ENCODE results near the gene EFCAB6.

The EFCAB6 gene

DNA sequence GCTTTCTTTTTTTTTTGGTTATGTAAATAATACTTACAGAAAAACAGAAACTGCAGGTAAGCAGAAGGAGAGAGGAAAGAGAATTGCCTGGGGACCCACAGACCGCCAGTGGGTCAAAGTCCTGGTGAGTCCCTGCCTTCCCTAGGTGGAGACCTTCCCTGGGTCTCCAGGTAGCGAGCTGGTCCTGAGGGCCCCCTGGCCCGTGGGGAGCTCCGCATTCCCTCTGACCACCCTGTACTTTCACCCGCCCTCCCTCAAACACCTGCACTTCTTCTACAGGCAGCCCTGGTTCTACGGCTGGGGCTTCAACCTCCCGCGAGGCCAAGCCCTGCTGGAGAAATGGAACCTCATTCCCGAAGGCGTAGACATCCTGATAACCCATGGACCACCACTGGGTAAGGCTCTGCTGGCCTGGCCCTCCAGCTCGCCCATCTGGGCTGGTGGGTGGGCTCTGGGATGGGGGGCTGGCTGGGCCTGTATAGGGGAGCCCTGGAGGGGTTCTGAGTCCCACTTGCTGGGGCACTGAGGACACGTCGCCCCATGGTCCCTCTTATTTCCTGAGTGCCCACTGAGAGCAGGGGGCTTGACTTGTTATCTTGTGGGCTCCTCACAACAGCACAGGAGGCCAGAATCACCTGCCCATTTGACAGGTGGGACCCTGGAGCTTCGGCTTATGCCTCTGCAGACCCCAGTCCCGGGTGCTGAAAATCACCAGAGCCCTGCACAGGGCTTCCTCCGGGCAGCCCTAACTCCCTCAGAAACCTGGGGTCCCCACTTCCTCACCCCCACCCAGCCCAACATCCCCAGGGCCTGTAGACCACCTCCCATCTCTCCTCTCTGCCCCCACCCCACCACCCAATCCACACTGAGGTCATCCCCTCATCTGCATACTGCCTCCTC is 313.9 kb downstream of the EFCAB6 start:
- TF ChIP-seq TEAD4 (IDR thresholded peaks at IDR 0.05) (no peak), ZBTB7A (IDR thresholded peaks at IDR 0.05; ENCODE audit: low read depth) (no peak), FOXM1 (IDR thresholded peaks at IDR 0.05; ENCODE audit: borderline replicate concordance, low read depth) (no peak), YY1 (IDR thresholded peaks at IDR 0.05; ENCODE audit: low read depth) (no peak), MAX (IDR thresholded peaks at IDR 0.05) (no peak)
- TF ChIP-seq, protein P1, sequence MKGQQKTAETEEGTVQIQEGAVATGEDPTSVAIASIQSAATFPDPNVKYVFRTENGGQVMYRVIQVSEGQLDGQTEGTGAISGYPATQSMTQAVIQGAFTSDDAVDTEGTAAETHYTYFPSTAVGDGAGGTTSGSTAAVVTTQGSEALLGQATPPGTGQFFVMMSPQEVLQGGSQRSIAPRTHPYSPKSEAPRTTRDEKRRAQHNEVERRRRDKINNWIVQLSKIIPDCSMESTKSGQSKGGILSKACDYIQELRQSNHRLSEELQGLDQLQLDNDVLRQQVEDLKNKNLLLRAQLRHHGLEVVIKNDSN (IDR thresholded peaks at IDR 0.05), result no peak

- TF ChIP-seq EP300 (IDR thresholded peaks at IDR 0.05; ENCODE audit: borderline replicate concordance), result no peak
- no peak for TF ChIP-seq TEAD4 (IDR thresholded peaks at IDR 0.05)
- no peak for TF ChIP-seq FOXM1 (IDR thresholded peaks at IDR 0.05; ENCODE audit: borderline replicate concordance, low read depth)
- TF ChIP-seq TAF1 (IDR thresholded peaks at IDR 0.05; ENCODE audit: low read depth), result no peak
- no peak for TF ChIP-seq RAD21 (IDR thresholded peaks at IDR 0.05; ENCODE audit: low read depth)
Observed at GRCh38 chr22:43493297-43493696, 318.8 kb downstream of the EFCAB6 start.

GRCh38 chr22:43491737-43492136 is 320.4 kb downstream of the EFCAB6 start:
- TF ChIP-seq REST (IDR thresholded peaks at IDR 0.05; ENCODE audit: low read depth), result no peak

- TF ChIP-seq CEBPB (IDR thresholded peaks at IDR 0.05) (no peak), CREB1 (IDR thresholded peaks at IDR 0.05; ENCODE audit: low read depth) (no peak), EGR1 (IDR thresholded peaks at IDR 0.05) (no peak), EP300 (IDR thresholded peaks at IDR 0.05; ENCODE audit: borderline replicate concordance) (no peak), TEAD4 (IDR thresholded peaks at IDR 0.05) (no peak), REST (IDR thresholded peaks at IDR 0.05; ENCODE audit: low read depth) (no peak), RAD21 (IDR thresholded peaks at IDR 0.05; ENCODE audit: low read depth) (no peak), ZBTB7A (IDR thresholded peaks at IDR 0.05; ENCODE audit: low read depth) (no peak), FOXM1 (IDR thresholded peaks at IDR 0.05; ENCODE audit: borderline replicate concordance, low read depth) (no peak), NFIC (IDR thresholded peaks at IDR 0.05) (no peak), TCF12 (IDR thresholded peaks at IDR 0.05; ENCODE audit: low read depth) (no peak)
- TF ChIP-seq, protein P1 (IDR thresholded peaks at IDR 0.05), result no peak
Observed at GRCh38 chr22:43491177-43491576, 320.9 kb downstream of the EFCAB6 start.

DNA sequence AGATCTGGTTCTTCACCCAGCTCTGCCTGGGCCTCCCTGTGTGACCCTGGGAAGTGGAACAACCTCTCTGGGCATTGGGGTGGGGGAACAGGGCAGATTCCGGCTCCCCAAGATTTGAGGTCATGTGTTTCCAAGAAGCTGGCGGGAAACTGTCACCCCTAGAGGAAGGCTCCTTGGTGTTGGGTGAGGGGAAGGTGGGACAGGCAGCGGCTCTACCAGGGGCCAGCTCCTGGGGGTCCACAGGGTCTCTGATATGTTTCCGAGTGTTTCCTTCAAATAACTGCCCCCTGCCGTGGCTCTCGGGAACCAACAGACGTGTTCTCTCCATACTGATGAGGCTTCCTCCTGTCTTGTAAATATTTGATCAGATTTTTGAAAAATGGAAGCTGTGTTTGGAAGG is 321.8 kb downstream of the EFCAB6 start:
- TF ChIP-seq NFIC (IDR thresholded peaks at IDR 0.05) (no peak), ZBTB7A (IDR thresholded peaks at IDR 0.05; ENCODE audit: low read depth) (no peak), TEAD4 (IDR thresholded peaks at IDR 0.05) (no peak), RAD21 (IDR thresholded peaks at IDR 0.05; ENCODE audit: low read depth) (no peak), TCF12 (IDR thresholded peaks at IDR 0.05; ENCODE audit: low read depth) (no peak), REST (IDR thresholded peaks at IDR 0.05; ENCODE audit: low read depth) (no peak), YY1 (IDR thresholded peaks at IDR 0.05; ENCODE audit: low read depth) (no peak), MAX (IDR thresholded peaks at IDR 0.05) (no peak)

All from Ishikawa (cell line).